Measurements from ENCODE around the gene TTC27. TPM values are rescaled to one million over a fixed set of nuclear protein-coding genes. Genes with fewer than 3 reads are reported as not detected.

Gene TTC27
- total RNA-seq, 1 donor, result 30.0 TPM

DNA sequence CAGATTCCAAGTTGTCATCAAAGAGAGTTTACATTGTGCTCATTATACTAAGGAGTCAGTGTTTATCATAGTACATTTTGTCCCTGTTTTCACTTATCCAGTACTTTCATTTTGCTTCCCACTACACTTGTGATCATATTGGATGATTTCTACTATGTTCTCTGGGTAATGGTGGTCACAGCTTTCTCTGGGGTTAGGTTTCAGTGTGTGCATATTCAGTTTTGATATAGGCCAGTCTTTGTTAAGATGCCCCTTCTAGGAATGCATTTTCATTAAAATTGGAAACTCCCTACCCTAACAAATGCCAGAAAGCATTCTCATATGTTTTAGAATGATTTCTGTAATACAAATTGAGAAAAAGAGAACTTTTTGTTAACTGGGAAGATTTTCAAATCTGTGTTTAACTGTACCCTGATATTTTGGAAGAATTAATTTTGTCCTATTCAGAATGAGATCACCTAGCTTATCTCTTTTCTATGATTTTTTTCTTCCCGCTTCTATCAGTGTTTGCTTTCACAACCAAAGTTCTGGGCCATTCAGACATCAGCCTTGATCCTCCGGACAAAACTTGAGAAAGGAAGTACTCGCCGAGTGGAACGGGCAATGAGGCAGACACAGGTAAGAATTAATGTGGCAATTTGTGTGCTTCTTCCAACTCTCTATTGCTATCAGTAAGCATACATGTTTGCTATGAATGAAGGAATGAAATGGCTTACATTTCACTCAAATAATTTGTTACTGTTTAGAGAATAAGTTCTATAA lies 74.6 kb downstream of the TTC27 start:
- TF ChIP-seq, protein P1, sequence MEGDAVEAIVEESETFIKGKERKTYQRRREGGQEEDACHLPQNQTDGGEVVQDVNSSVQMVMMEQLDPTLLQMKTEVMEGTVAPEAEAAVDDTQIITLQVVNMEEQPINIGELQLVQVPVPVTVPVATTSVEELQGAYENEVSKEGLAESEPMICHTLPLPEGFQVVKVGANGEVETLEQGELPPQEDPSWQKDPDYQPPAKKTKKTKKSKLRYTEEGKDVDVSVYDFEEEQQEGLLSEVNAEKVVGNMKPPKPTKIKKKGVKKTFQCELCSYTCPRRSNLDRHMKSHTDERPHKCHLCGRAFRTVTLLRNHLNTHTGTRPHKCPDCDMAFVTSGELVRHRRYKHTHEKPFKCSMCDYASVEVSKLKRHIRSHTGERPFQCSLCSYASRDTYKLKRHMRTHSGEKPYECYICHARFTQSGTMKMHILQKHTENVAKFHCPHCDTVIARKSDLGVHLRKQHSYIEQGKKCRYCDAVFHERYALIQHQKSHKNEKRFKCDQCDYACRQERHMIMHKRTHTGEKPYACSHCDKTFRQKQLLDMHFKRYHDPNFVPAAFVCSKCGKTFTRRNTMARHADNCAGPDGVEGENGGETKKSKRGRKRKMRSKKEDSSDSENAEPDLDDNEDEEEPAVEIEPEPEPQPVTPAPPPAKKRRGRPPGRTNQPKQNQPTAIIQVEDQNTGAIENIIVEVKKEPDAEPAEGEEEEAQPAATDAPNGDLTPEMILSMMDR (IDR thresholded peaks at IDR 0.05; ENCODE audit: insufficient read depth, low read length), result no peak
- peak; percentile 21 for DNase-seq (ENCODE audit: low read depth)

DNA sequence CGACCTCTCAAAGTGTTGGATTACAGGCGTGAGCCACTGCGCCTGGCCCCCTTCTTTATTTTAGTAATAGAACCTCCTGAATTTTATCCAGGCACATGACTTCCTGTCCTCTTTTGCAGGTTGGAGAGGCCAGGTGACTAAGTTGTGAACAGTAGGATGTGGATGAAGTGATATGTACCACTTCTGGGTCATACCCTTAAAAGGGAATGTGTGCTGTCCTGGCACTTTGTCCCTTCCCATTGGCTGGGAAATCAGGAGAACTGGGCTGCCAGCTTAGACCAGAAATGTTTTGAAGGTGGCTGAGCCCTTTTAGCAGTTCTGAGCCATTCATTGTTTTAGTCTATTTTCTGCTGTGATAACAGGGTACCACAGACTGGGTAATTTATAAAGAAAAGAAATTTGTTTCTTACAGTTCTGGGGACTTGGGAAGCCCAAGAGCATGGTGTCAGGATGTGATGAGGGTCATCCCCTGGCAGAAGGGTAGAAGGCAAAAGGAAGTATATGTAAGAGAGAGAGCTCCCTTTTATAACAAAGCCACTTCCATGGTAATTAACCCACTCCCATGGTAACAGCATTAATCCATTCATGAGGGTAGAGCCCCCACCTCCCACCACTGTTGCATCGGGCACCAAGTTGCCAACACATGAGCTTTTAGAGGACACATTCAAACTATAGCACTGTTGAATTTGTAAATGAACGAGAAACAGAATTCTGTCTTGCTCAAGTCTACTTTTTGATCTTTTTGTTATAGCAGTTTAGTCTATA lies 79.1 kb downstream of the TTC27 start:
- TF ChIP-seq, protein P1 (IDR thresholded peaks at IDR 0.05; ENCODE audit: insufficient read depth, low read length), result no peak
- no peak for DNase-seq (ENCODE audit: low read depth)
- H3K4me3 ChIP-seq (ENCODE audit: low read depth, low read length), result no peak overlapping the region

More for the DNA sequence above, 74.6 kb downstream of the TTC27 start:
- H3K4me3 ChIP-seq (ENCODE audit: low read depth, low read length), result no peak overlapping the region

DNA sequence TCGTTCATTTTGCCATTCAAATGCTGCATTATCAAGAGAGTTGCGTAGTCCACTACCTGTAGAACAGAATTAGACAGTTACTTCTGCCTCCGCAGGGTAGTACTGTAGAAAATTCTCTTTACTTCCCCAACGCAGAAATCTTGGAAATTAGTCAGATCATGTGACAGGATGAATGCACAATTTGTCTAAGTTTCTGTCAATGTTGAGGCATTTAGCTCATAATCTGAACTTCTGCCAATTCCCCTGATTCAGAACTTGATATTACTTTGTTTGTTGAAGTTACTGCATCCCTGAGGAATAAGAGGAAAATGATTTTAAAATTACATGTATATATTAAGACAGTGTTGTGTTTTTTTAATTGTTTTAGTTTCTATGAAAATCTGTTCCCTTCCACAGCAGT lies 83.4 kb downstream of the TTC27 start:
- DNase-seq (ENCODE audit: low read depth), result peak; percentile 95
- TF ChIP-seq, protein P1 (IDR thresholded peaks at IDR 0.05; ENCODE audit: insufficient read depth, low read length), result no peak
- H3K4me3 ChIP-seq (ENCODE audit: low read depth, low read length), result no peak overlapping the region

DNA sequence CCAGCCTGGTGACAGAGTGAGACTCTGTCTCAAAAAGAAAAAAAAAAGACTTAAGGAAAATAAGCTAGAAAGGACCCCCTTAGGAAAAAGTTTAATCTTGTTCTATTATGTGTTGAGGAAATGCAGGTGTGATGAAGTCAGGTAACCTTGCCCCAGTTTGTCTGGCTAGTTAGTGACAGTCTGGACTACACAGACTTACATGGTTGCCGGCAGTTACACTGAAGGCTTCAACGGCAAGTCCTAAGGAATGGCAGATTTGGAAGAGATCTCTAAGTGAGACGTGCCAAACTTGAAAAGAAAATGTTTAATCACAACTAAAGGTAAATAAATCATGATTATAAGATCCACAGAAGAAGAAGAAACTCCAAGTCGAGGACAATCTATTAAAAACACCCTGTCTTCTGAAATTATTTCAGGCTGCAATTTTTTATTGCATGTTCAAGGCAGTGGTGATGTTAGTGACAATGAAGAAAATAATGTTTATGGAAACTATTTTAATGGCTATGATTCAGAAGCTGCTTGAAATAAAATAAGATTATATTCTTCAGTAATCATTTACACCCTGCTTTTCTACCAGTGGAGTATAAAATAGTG lies 84.2 kb downstream of the TTC27 start:
- TF ChIP-seq, protein P1 (IDR thresholded peaks at IDR 0.05; ENCODE audit: insufficient read depth, low read length), result no peak
- no peak for DNase-seq (ENCODE audit: low read depth)
- no peak overlapping the region for H3K4me3 ChIP-seq (ENCODE audit: low read depth, low read length)

DNA sequence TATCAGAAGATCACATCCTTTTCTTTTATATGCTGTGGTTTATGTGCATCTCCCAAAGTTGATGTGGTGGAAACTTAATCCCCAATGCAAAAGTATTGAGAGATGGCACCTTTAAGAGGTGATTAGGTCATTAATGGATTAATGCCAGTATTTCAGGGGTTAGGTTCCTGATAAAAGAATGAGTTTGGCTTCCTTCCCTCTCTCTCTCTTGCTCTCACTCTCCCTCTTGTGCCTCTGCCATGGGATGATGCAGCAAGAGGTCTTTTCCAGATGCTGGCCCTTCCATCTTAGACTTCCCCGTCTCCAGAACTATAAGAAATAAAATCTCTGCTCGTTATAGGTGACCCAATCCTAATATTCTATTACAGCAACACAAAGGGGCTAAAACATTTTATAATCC lies 85.0 kb downstream of the TTC27 start:
- DNase-seq (ENCODE audit: low read depth), result peak; percentile 91
- no peak overlapping the region for H3K4me3 ChIP-seq (ENCODE audit: low read depth, low read length)
- TF ChIP-seq, protein P1 (IDR thresholded peaks at IDR 0.05; ENCODE audit: insufficient read depth, low read length), result no peak

DNA sequence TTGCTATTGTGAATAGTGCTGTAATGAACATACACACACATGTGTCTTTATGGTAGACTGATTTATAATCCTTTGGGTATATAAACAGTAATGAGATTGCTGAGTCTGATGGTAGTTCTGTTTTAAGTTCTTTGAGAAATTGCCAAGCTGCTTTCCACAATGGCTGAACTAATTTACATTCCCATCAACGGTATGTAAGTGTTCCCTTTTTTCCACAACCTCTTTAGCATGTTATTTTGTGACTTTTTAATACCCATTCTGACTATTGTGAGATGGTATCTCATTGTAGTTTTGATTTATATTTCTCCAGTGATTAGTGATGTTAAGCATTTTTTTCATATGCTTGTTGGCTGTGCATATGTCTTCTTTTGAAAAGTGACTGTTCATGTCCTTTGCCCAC lies 86.7 kb downstream of the TTC27 start:
- no peak overlapping the region for H3K4me3 ChIP-seq (ENCODE audit: low read depth, low read length)
- DNase-seq (ENCODE audit: low read depth), result no peak
- TF ChIP-seq, protein P1 (IDR thresholded peaks at IDR 0.05; ENCODE audit: insufficient read depth, low read length), result no peak
